Measurements from ENCODE around the gene OTOG.

OTOG gene

DNA sequence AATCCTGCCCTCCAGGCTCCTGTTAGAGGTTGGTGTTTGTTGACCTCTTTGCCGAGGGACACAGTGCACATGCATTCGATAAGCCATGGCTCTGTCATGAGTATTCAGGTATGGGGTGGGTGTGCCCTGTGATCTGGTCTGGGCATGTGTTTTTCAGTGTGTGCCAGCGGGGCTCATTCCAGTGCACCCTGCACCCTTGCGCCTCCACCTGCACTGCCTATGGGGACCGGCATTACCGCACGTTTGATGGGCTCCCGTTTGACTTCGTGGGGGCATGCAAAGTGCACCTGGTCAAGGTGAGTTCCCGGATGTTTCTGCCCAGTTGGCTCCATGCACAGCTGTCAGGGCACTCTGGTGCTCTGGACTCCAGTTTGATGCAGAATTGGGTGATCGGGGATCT lies 44.2 kb downstream of the OTOG start:
- Histone ChIP-seq H2AFZ (ENCODE audit: low read depth) (no peak overlapping the region), H3K9ac (no peak overlapping the region), H3K27me3 (ENCODE audit: insufficient read depth, low read depth) (no peaks in the 10 kb centered on the region), H3K4me1 (ENCODE audit: low read depth, poor library complexity, severe bottlenecking) (no peaks in the 10 kb centered on the region), H3K27ac (no peak overlapping the region), H3K4me2 (no peak overlapping the region), H3K79me2 (ENCODE audit: insufficient read depth, low read depth) (no peaks in the 10 kb centered on the region), H4K20me1 (ENCODE audit: insufficient read depth) (no peaks in the 10 kb centered on the region), H3K4me3 (IDR thresholded peaks at IDR 0.05; ENCODE audit: insufficient read depth, low read depth, low read length) (no peak overlapping the region), H3K36me3 (ENCODE audit: insufficient read depth) (no peaks in the 10 kb centered on the region)
- TF ChIP-seq, protein P1, sequence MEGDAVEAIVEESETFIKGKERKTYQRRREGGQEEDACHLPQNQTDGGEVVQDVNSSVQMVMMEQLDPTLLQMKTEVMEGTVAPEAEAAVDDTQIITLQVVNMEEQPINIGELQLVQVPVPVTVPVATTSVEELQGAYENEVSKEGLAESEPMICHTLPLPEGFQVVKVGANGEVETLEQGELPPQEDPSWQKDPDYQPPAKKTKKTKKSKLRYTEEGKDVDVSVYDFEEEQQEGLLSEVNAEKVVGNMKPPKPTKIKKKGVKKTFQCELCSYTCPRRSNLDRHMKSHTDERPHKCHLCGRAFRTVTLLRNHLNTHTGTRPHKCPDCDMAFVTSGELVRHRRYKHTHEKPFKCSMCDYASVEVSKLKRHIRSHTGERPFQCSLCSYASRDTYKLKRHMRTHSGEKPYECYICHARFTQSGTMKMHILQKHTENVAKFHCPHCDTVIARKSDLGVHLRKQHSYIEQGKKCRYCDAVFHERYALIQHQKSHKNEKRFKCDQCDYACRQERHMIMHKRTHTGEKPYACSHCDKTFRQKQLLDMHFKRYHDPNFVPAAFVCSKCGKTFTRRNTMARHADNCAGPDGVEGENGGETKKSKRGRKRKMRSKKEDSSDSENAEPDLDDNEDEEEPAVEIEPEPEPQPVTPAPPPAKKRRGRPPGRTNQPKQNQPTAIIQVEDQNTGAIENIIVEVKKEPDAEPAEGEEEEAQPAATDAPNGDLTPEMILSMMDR (conservative IDR thresholded peaks at IDR 0.05; ENCODE audit: low read depth, low read length): no peak

DNA sequence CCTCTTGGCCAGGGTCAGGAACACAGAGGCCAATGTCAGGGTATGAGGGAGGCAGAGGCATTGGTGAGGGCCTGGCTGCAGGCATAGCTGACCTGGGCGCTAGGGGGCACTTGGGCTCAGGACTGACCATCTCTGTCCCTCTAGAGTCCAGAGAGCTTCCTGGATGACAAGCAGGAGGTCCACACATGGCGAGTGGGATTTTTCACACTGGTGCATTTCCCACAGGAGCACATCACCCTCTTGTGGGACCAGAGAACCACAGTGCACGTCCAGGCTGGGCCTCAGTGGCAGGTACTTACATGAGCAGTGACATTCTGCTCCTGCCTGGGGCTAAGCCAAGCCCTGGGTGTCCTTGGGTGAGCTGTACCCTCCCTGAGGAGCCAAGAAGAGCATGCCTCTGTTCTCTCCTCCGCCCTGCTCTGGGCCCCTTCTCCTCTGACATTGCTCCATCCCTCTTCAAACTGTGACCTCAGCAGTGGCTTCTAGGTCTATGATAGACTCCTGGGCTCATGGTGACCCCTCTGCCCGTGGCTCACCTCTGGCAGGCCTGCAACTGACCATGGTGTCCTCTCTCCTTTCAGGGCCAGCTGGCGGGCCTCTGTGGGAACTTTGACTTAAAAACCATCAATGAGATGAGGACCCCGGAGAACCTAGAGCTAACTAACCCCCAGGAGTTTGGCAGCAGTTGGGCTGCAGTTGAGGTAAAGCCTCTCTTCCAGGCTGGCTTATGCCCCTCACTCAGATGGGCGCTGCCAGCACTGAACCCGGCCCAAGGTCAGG lies 46.6 kb downstream of the OTOG start:
- H3K36me3 ChIP-seq (ENCODE audit: insufficient read depth): no peaks in the 10 kb centered on the region
- H3K4me3 ChIP-seq (IDR thresholded peaks at IDR 0.05; ENCODE audit: insufficient read depth, low read depth, low read length): no peak overlapping the region
- no peaks in the 10 kb centered on the region for H4K20me1 ChIP-seq (ENCODE audit: insufficient read depth)
- H3K27ac ChIP-seq: no peak overlapping the region
- no peaks in the 10 kb centered on the region for H3K27me3 ChIP-seq (ENCODE audit: insufficient read depth, low read depth)
- no peaks in the 10 kb centered on the region for H3K79me2 ChIP-seq (ENCODE audit: insufficient read depth, low read depth)
- H3K9ac ChIP-seq: no peak overlapping the region
- no peak overlapping the region for H2AFZ ChIP-seq (ENCODE audit: low read depth)
- TF ChIP-seq, protein P1 (conservative IDR thresholded peaks at IDR 0.05; ENCODE audit: low read depth, low read length): no peak
- no peaks in the 10 kb centered on the region for H3K4me1 ChIP-seq (ENCODE audit: low read depth, poor library complexity, severe bottlenecking)
- no peak overlapping the region for H3K4me2 ChIP-seq

DNA sequence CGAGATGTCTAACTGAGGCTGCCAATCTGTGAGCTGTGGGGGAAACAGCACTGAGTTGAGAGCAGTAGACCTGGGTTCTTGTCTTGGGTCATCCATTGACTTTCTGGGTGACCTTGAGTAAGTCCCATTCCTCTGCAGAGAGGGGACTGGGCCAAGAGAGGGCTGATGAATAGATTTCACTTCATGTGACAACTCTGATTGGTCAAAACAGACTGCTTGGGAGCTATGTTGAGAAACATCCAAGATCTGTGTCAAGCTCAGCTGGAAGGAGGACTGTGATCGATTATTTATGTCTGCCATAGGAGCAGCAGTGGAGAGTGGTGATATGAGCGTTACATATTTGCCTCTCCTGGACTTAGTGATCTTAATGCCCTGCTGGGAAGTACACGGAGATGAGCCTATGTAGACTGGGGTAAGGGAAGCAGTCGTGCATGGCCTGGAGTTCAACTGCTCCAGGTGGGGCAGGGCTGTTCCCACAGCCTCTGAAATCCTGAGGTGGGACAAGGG lies 47.7 kb downstream of the OTOG start:
- Histone ChIP-seq H3K27ac (no peak overlapping the region), H3K4me1 (ENCODE audit: low read depth, poor library complexity, severe bottlenecking) (no peaks in the 10 kb centered on the region), H3K4me3 (IDR thresholded peaks at IDR 0.05; ENCODE audit: insufficient read depth, low read depth, low read length) (no peak overlapping the region), H3K36me3 (ENCODE audit: insufficient read depth) (no peaks in the 10 kb centered on the region), H3K27me3 (ENCODE audit: insufficient read depth, low read depth) (no peaks in the 10 kb centered on the region), H3K9ac (no peak overlapping the region), H2AFZ (ENCODE audit: low read depth) (no peak overlapping the region), H3K4me2 (no peak overlapping the region), H3K79me2 (ENCODE audit: insufficient read depth, low read depth) (no peaks in the 10 kb centered on the region), H4K20me1 (ENCODE audit: insufficient read depth) (no peaks in the 10 kb centered on the region)
- TF ChIP-seq, protein P1 (conservative IDR thresholded peaks at IDR 0.05; ENCODE audit: low read depth, low read length): no peak

DNA sequence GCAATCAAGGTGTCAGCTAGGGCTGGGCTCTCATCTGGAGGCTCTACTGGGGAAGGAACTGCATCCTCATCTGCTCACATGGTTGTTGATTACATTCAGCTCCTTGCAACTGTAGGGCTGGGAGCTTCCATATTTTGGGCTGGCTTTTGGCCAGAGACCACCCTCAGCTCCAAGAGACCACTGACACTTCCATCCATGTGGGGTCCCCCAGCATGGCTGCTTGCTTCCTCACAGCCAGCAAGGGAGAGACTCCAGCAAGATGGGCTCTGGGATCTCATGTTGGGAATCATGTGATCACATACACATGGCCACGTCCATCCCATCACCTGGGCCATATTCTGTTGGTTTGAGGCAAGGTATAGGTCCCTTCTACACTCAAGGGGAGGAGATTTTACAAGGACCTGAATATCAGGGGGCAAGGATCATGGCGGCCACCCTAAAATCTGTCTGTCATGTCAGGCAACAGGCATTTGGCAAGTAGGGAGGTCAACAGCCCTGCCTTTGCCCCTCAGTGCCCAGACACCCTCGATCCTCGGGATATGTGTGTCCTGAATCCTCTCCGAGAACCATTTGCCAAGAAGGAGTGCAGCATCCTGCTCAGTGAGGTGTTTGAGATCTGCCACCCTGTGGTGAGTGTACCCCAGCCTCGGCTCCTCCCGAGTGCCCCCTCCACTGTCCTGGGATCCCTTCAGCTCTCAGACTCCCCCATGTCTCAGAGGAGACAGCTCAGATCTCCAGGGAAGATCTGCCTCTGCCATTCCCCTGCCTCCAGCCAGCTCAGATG lies 48.7 kb downstream of the OTOG start:
- no peak overlapping the region for H3K27ac ChIP-seq
- H3K27me3 ChIP-seq (ENCODE audit: insufficient read depth, low read depth): no peaks in the 10 kb centered on the region
- no peak overlapping the region for H3K4me3 ChIP-seq (IDR thresholded peaks at IDR 0.05; ENCODE audit: insufficient read depth, low read depth, low read length)
- no peak overlapping the region for H3K9ac ChIP-seq
- H3K79me2 ChIP-seq (ENCODE audit: insufficient read depth, low read depth): no peaks in the 10 kb centered on the region
- H2AFZ ChIP-seq (ENCODE audit: low read depth): no peak overlapping the region
- H3K36me3 ChIP-seq (ENCODE audit: insufficient read depth): no peaks in the 10 kb centered on the region
- no peak overlapping the region for H3K4me2 ChIP-seq
- no peaks in the 10 kb centered on the region for H4K20me1 ChIP-seq (ENCODE audit: insufficient read depth)
- TF ChIP-seq, protein P1 (conservative IDR thresholded peaks at IDR 0.05; ENCODE audit: low read depth, low read length): no peak
- H3K4me1 ChIP-seq (ENCODE audit: low read depth, poor library complexity, severe bottlenecking): no peaks in the 10 kb centered on the region

Measured in KMS-11 (cell line).